GM12873 (cell line): ENCODE measurements around the gene PPP3R2.

Source experiments
- CTCF ChIP-seq: IDR thresholded peaks from 2 replicates; pipeline ENCODE4 v1.5.1; 2012; ENCODE audit warnings: low read depth, mild to moderate bottlenecking, moderate library complexity, low read length, control low read depth; ENCODE audit not compliant: insufficient read depth; ENCODE audit errors: missing control alignments

Gene PPP3R2

GRCh38 chr9:101604296-101604695, 9.5 kb upstream of the PPP3R2 start:
- no peak for TF ChIP-seq CTCF

- peak; percentile 65 for TF ChIP-seq CTCF
Measured at GRCh38 chr9:101601904-101602765, 7.4 kb upstream of the PPP3R2 start.

GRCh38 chr9:101593345-101593744, 1.4 kb downstream of the PPP3R2 start:
- TF ChIP-seq CTCF = no peak

GRCh38 chr9:101592788-101593187, 2.0 kb downstream of the PPP3R2 start:
- no peak for TF ChIP-seq CTCF

GRCh38 chr9:101591787-101592446, 2.9 kb downstream of the PPP3R2 start:
- TF ChIP-seq CTCF = no peak

- TF ChIP-seq CTCF = no peak
Measured at GRCh38 chr9:101590901-101591300, 3.9 kb downstream of the PPP3R2 start.

GRCh38 chr9:101587332-101588043, 7.3 kb downstream of the PPP3R2 start:
- TF ChIP-seq CTCF = no peak
